Neural progenitor cell (in vitro differentiated cells): ENCODE results near the gene IL6R.

ENCODE experiments used
- CTCF ChIP-seq: fragments of 200-600 bp; sonication (generic); IDR thresholded peaks from 2 replicates; pipeline ENCODE4 v1.5.1; 2017; ENCODE audit warnings: antibody characterized with exemption, mild to moderate bottlenecking
- EZH2 ChIP-seq: fragments of 200-600 bp; sonication (generic); IDR thresholded peaks from 2 replicates; pipeline ENCODE4 v1.6.1; 2017; ENCODE audit warnings: antibody characterized with exemption, mild to moderate bottlenecking, moderate library complexity

GRCh38 chr1:154500533-154500932, 95.4 kb downstream of the IL6R start:
- TF ChIP-seq EZH2, result no peak
- no peak for TF ChIP-seq CTCF
